ENCODE results near the gene NPW.

GRCh38 chr16:1987198-1987597, 32.4 kb upstream of the NPW start:
- TF ChIP-seq TSHZ2 (CRISPR knock-in tag; IDR thresholded peaks at IDR 0.05) (no peak), ARNTL (CRISPR knock-in tag; IDR thresholded peaks at IDR 0.05; ENCODE audit: borderline replicate concordance, low read depth) (no peak), CREB5 (CRISPR knock-in tag; IDR thresholded peaks at IDR 0.05; ENCODE audit: low read depth) (no peak), ZFP30 (CRISPR knock-in tag; IDR thresholded peaks at IDR 0.05) (no peak), ZC3H10 (CRISPR knock-in tag; IDR thresholded peaks at IDR 0.05) (no peak), ZNF70 (CRISPR knock-in tag; IDR thresholded peaks at IDR 0.05) (no peak), PPARA (CRISPR knock-in tag; IDR thresholded peaks at IDR 0.05; ENCODE audit: borderline replicate concordance) (no peak), TCF4 (CRISPR knock-in tag; IDR thresholded peaks at IDR 0.05; ENCODE audit: borderline replicate concordance) (no peak), CSRNP3 (CRISPR knock-in tag; IDR thresholded peaks at IDR 0.05) (no peak), ESRRG (CRISPR knock-in tag; IDR thresholded peaks at IDR 0.05) (no peak), ZNF565 (CRISPR knock-in tag; conservative IDR thresholded peaks at IDR 0.05; ENCODE audit: low read depth) (no peak), TOX (CRISPR knock-in tag; IDR thresholded peaks at IDR 0.05; ENCODE audit: borderline replicate concordance) (no peak), ZFP3 (CRISPR knock-in tag; IDR thresholded peaks at IDR 0.05) (no peak)
